LNCAP (cell line): ENCODE results near the gene TFB2M.
A peak's percentile ranks its signal among the peaks of the same experiment; 100 is the strongest.

Experiments used
- CTCF ChIP-seq: fragments of 450-650 bp; IDR thresholded peaks from 2 replicates; pipeline ENCODE4 v1.5.1; 2017; ENCODE audit warnings: mild to moderate bottlenecking

The TFB2M gene

DNA sequence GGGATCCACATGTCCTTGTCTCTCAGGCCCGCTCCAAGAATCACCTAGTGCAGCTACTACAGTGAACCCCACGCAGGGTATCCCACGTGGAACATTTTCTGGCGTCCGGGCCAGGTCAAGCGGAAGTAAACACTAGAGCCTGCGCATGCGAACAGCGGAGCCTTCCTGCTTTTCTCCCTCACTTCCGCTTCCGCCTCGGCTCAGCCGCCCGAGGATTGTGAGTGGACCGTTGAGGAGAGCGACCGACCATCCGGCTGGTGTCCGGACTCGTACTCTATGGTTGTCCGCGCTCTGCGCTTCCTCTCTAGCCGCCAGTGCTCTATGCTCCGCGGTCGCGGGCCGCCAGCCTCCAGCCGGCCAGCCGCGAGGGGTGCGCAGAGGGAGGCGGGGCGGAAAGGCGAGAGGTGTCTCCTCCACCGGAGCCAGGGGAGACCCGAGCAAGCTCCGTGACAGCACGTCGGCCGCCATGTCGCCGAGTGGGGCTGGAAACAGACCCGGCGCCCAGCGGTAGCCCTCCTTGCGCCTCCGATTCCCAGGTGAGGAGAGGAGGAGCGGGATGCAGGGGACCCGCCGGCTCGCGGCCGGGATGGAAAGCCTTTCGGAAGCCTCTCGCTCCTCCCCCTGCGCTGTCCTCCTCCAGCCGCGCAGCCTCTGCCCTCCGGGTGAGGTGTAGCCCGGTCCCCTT lies at the start of gene TFB2M, which contains the start of gene CNST:
Gene TFB2M, minus strand, starts transcription at position 134 of the 685 bp plus-strand sequence. Its CDS starts 123 bp downstream, at position 11.
Gene CNST, plus strand, starts transcription at position 329 of the 685 bp plus-strand sequence. CDS start 25,107 bp downstream, outside the sequence.
- TF ChIP-seq CTCF, result no peak

GRCh38 chr1:246613096-246613758 lies 47.2 kb upstream of the TFB2M start:
- TF ChIP-seq CTCF, result no peak

DNA sequence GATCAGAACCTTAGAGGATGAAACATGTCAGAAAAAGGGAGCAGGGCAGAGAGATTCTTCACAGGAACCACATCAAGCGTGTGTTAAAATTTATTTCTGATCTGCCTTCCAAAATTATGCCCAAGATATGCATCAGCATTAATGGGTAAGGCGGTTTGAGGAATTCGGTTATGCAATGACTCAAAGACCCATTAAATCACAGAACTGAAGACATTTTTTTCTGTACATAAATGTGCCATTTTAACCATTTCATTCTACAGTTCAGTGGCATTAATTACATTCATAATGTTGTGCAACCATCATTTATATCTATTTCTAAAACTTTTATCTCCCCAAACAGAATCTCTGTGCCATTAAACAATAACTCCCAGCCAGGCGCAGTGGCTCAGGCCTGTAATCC lies 43.6 kb upstream of the TFB2M start:
- TF ChIP-seq CTCF, result no peak

DNA sequence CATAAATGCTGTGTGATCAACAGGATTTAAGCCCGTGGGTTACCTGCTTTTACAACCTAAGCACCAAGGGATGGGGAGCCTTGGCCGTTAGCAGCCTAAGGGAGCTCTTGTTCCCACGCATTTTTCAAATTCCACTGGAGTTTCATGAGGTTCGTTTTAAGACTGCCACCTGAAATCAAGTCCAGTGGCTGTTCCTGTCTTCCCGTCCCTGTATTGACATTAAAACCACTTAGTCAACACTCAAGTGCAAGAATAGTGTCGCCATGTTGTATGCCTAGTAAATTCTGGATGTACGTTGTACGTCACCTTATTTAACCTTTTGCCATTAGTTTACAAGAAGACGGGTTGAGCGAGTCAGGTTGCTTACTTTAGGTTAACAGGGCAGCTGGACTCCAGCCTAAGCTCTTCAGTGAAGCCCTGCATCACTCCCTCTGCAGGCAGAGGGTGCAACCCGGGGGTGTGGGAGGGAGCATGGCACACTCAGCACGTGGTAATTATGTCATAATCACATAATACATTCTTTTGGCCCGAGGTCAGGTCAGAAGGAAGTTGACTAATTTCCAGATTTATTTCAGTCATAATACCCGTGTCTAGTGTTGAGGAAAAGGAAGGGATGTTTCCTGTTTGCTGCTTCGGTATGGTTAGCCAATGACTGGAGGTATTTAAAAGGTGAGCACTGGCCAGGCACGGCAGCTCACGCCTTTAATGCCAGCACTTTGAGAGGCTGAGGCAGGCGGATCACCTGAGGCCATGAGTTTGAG lies 42.7 kb upstream of the TFB2M start:
- peak; percentile 30; the same call in 1 of the 2 replicates for TF ChIP-seq CTCF

DNA sequence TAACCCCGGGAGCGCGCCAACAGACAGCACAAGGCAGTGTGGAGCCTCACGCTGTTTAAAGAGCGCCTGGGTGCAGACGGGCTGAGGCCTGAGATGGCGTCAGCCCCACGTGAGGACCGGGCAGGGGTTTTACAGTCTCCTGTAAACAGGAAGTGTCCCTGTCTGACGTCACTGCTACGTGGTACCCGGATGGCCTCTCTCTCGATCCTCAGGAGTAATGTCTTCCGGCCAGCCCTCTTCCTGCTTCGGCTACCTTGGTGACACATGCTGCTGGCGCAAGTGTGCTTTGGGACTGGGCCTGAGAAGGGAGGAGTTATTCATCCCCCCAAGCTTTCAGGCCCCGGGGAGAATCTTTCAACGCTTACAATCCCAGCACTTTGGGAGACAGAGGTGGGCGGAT lies 41.4 kb upstream of the TFB2M start:
- no peak for TF ChIP-seq CTCF

- no peak for TF ChIP-seq CTCF
Measured at GRCh38 chr1:246602194-246602593, 36.1 kb upstream of the TFB2M start.

DNA sequence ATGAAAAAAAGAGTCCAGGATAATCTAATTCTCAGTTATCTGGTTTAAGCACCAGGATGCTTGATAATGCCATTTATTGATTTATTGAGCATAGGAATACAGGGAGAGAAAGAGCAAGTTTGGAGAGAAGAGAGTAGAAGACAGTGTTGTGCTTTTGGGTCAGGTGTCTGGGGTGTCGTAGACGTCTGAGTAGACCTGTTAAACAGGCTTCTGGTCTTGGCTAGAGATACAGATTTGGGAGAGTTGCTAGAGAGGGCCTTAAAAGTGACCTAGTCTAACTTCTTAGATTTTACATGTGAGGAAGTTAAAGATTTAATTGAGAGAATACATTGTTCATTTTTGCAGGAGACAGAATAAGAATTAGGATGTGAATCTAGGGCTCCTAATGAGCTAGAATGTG lies 34.5 kb upstream of the TFB2M start:
- TF ChIP-seq CTCF, result no peak
